Muscle of back (tissue), 11 donors: Measurements from ENCODE around the gene ZEB2. TPM values are rescaled to one million over a fixed set of nuclear protein-coding genes. Genes with fewer than 3 reads are reported as not detected.
A peak's percentile ranks its signal among the peaks of the same experiment; 100 is the strongest.

Source experiments
- DNase-seq, 3 donors: peaks; one replicate each; pipeline versions ENCODE4 v3.0.0 to v3.0.0-alpha.2; 2013
- polyA plus RNA-seq, 10 donors: library from polyadenylated mRNA; unstranded; fragments of 120-200 nt; gene quantifications; one replicate each; pipeline ENCODE4 v1.2.1, GENCODE V29; 2013; ENCODE audit not compliant: insufficient read length in 10 of 10

Gene ZEB2
- polyA plus RNA-seq, 10 donors = 88.5 to 143 (median 117) TPM

DNA sequence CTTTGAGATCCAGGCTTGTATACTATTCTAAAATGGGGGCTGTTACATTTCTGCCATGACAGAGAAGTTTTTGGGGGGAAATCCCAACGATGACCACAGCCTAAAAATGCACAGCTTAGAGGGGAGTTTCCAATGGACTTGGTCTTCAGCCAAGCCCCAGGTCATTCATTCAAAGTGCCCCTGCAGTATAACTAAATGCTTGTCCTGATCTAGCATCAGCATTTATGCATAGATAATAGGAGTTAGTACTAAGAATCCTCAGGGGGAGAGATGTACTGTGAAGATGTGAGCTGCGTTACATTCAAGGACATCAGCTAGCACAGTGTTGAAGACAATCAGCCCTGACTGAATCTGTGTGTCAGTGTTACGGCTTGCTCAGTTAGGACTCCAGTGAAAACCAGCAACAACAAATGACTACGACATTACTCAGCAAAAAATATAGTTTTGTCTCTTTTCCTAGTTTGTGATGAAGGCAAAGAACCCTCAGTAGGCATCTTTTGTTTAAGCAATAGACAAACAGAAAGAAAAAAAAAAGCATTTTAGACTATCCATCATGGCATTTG lies 160.9 kb downstream of the ZEB2 start:
- DNase-seq = no peak

DNA sequence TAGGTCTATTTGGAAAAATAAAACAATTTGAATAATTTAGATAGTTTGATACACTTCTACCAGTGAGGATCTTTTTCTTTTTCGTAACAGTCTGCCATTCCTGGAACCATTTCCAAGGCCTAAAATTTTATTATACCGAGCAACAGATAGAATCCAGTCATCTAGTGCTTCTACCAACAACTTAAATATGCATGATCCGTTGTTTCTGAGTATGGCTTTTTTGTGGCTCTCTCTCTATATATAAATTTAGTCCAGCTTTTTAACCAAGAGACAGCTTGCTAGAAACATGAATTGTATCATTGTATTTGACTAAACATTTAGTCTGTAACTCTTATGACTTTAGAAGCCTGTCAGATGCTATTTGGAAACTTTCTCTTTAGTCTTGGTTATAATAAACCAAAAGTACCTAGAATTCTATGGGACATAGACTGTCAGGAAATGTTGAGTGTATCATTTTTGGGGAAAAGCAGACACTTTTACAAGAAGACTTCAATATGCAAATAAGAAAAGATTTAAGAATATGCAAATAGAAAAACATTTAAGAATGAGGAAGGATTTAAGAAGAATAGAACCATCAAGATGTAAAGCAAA lies 161.4 kb downstream of the ZEB2 start:
- DNase-seq = no peak

DNA sequence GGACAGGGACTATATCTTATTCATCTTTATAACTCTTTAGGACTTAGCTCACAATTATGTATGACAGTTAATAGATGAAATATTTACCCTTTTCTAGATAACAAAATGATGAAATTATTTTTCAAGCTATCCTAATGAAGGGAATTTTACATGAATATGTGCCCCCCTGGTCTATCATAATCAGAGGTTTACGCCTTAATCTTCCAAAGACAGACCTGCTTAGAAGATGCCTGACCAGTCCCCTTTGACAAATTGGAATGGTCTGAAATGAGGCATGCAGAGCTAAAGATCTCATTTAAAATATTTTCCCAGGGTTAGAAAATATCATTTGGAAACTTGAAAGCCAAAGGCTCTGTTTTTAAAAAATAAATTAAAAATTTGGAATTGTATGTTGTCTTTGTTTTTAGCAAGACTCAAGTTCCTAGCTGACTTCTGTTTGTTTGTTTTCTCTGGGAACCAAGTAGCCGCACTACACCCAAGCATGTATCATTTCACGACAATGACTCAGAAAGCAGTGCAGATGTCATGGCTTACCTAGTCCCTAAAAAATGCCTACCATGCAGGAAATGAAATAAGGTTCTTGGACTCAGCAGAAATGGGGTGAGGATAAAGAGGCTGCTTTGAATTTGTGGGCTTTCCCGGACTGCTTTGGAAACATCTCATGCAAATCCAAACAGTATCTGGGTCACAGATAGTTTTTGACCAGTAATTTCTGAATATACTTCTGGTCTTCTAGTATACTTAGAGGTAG lies 162.1 kb downstream of the ZEB2 start:
- peak in 1 of 3 donors; percentile 87 for DNase-seq

DNA sequence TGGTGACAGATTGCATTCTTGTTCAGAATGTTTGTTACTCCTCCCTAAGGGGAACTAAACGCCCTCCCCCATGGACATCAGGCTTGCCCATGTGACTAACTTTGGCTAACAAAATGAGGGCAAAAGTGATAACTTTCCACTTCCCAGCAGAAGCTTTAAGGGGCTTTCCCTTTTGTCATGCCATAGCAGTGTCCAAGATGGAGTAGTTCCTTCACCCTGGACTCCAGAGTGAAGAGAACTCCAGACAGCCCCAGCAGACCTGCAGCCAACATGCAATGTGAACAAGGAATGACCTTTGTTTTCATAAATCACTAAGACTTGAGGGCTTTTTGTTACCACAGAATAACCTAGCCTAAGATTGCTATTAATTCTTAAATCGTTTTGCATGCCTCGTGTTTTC lies 163.5 kb downstream of the ZEB2 start:
- no peak for DNase-seq

DNA sequence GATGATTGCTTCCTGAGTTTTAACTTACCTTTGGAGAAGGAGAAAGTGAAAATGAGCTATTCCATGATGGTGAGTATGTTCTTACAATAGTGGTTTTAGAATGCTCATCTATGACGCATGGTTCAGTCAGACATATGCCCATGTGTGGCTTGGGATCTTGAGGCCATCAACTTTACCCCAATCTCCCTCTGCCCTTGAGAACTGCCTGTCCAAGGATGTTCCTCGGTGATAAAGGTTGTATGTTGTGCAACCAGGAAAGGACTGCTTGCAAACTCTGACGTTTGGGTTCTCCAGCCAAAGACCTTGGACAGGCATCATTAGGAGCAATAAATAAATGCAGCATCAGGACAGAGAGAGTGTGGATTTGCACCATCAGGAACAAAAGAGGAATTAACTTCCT lies 165.0 kb downstream of the ZEB2 start:
- DNase-seq = no peak

DNA sequence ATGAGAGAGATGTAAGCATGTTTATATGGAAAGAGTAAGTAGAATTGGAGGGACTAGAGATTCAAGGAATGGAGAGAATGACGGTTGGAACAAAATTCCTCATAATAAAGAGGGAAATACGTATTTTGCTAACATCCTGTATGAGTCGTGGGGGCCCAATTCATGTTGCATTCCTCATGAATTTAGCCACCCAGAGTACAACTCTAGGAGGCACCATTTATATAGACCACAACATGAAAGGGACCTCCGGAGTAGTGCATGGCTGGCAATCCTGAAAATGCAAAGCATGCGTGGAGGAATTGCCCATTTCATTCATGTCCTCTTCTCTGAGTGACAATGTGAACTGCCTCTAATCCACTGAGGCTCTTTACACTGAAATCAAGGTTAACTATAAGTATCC lies 168.2 kb downstream of the ZEB2 start:
- no peak for DNase-seq

DNA sequence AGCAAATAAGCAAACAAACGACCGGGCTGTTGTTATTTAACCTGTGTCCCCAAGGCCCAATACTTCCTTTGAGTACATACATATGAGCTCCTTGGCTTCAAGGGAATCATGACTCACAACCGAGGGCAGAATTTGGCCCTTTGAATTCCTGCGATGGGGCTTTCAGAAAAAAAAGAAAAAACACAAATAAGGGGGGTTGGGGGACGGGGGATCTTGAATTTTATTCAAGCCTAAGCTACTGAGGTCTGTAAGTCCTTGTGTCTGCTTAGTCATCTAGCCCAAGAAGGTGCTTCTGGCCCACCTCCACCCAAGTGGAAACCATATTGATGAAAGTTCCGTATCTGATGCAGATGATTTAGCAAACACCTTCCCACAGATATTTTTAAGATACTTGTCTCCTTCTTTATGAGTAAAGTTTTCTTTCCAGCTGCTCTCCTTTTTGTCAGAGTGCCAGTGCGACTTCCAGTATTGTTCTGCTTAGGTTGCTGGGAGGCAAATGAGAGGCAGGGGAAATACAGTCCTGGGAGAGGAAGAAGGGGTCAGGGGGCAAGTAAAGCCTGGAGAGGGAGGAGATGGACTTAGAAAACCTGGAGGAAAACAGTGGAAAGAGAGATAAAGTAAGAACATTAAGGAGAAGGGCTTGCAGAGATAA lies 169.6 kb downstream of the ZEB2 start:
- DNase-seq = peak in 1 of 3 donors; percentile 63

DNA sequence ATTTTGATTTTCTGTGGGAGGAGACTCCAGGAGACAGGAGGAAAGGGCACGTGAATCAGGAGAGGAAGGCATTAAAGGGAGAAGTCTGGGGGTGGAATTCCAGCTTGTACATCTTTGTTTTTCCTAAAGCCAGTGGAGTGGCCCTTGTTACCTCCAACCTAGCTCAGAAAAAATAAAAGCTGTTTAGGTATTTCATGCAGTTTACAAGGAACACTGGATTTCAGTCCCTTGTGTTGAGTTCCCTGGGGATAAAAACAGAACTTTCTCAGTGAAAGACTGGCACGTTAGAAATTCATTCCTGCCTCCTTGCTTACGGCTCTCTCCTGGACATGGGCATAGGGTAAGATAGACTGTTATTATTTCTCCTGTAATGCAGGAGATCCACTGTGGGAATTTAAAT lies 170.2 kb downstream of the ZEB2 start:
- no peak for DNase-seq

DNA sequence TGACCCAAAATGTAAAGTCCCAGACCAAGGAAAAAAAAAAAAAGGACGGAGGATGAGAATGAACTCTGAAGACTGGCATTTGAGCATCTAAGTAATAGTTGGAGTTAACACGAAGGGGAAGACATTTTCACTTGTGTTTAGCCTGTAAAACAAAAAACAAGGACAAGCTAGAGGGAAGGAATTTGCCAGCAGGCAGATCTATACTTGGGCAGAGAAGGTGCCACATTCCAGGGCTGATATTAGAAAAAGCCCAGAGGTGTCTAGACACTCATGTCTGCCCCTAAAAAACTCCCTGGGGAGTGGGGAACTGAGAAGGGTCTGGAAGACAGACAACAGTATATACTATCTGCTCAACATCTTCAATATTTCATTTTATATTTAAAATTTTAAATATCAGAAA lies 171.1 kb downstream of the ZEB2 start:
- DNase-seq = no peak

DNA sequence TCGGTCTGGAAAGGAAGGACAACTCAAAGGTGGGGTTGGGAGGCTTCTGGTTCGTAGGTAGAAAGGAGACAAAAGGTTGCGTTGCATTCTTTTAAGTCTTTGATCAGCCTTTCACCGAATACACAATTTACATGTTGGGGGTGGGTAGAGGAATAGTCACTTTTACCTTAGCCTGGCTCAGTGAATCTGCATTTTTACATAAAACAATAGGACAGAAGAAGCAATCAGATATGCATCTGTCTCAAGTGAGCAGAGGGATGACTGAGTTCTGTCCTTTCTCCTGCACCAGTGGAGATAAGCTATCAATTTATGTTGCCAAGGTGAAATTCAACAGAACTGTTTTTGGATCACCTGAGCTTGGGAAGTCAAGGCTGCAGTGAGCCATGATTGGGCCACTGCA lies 173.7 kb downstream of the ZEB2 start:
- DNase-seq = no peak

DNA sequence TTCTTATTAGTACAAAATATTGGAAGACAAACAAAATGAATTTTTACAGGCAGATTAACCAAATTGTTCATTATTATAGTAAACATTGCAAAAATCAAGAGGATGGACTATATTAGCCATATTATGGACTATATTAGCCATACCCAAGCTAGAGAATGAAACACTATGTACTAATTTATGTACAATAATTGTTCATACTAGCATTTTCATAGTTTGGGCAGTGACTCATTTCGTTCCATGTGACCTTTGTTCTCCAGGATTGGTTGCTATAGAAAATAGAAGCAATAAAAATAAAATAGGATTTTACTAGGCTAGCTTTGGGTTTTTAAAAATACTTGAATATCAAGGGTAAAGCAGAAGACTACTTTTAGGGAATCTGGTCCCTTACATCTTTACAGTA lies 176.8 kb downstream of the ZEB2 start:
- DNase-seq = no peak

DNA sequence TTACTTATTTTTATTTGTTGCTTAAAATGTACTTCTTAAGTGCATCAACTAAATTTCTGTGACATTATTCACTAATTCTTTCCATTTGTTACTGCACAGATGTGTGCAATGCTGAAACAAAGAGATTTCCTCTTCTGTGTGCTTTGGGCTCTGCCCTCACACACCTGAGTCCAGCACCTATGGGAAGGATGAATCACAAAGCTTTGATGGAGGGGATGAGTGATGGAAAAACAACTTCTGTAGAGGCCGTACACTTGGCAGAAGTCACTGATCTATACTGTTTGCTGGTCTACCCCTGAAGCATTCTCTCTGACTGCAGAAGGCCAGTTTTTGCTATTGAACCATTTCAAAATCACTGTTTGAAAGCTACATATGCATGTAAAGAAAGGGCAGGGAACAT lies 178.4 kb downstream of the ZEB2 start:
- no peak for DNase-seq

DNA sequence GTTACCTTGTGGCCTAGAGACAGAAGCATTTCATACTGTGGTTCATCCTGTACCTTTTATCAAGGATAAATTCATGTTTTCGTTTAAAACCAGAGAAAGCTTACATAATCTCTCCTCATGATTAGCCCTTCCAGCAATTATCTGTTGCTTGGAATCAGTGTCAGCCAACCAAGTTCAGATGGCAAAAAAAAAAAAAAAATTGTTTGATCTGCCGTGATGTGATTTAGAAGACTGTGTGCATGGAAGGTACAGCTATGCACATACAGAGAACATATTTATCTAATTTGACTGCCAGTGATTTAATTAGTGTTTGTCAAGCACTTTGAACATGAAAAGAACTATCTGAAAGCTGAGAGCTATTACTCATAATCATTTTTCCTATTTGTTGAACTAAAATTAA lies 180.9 kb downstream of the ZEB2 start:
- DNase-seq = no peak

DNA sequence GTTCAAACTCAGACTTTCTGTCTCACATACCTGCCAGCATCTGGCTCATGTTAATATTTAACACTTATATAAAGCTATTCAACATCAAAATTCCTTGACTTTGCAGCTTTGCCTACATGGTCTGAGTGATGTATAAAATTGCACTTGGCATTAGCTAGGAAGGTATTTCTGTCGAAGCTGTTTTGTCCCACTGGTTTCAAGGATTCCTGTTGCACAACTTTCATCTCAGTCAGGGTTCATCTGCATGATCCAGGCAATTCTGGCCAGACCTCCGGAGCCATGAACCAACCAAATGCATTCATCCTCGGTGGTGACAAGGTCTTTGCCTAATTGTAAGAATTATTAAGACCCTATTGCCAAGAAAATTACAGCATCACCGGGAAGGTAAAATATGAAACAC lies 185.4 kb downstream of the ZEB2 start:
- DNase-seq = no peak
